Measurements from ENCODE around the gene CCN2. TPM values are rescaled to one million over a fixed set of nuclear protein-coding genes. Genes with fewer than 3 reads are reported as not detected.
A peak's percentile ranks its signal among the peaks of the same experiment; 100 is the strongest.

The CCN2 gene
- total RNA-seq, 3 donors from 2014 or later, result 17.1 to 39.7 (median 39.4) TPM

DNA sequence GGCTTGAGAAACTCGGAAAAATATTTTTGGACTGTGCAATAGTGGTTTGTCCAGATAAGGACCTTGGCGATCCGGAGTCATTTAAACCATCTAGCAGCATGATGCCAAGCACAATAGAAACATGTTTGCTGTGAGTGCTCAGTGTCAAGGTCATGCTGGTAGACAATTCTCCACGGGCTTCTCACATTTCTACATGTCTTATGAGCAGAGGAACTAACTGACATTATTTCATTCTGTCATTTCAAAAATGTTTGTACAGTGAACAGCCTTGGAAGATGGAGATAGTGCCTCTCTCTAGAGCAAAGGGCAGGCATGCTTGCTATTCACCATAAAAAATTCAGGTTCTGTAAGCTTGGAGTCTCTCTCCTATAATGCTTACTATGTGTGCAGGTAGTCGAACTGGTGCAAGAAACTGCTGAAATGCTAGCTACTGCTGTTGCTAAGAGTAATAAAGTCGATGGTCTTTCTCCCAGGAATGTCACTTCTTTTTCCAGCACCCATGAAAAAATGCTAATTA, 25.4 kb upstream of the CCN2 start:
- peak; percentile 24 for ATAC-seq
- TF ChIP-seq, protein P1, sequence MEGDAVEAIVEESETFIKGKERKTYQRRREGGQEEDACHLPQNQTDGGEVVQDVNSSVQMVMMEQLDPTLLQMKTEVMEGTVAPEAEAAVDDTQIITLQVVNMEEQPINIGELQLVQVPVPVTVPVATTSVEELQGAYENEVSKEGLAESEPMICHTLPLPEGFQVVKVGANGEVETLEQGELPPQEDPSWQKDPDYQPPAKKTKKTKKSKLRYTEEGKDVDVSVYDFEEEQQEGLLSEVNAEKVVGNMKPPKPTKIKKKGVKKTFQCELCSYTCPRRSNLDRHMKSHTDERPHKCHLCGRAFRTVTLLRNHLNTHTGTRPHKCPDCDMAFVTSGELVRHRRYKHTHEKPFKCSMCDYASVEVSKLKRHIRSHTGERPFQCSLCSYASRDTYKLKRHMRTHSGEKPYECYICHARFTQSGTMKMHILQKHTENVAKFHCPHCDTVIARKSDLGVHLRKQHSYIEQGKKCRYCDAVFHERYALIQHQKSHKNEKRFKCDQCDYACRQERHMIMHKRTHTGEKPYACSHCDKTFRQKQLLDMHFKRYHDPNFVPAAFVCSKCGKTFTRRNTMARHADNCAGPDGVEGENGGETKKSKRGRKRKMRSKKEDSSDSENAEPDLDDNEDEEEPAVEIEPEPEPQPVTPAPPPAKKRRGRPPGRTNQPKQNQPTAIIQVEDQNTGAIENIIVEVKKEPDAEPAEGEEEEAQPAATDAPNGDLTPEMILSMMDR (IDR thresholded peaks at IDR 0.05), result no peak
- no peaks in the 10 kb centered on the region for H3K9me3 ChIP-seq
- DNase-seq, result no peak
- intact Hi-C loops (cut with DNase I, micrococcal nuclease), result no loop called here
- peaks cover 26% of the 10 kb centered on the region for H3K4me1 ChIP-seq (ENCODE audit: low read depth)
- H3K36me3 ChIP-seq (ENCODE audit: low read depth), result no peaks in the 10 kb centered on the region
- no peak overlapping the region for H3K4me3 ChIP-seq

DNA sequence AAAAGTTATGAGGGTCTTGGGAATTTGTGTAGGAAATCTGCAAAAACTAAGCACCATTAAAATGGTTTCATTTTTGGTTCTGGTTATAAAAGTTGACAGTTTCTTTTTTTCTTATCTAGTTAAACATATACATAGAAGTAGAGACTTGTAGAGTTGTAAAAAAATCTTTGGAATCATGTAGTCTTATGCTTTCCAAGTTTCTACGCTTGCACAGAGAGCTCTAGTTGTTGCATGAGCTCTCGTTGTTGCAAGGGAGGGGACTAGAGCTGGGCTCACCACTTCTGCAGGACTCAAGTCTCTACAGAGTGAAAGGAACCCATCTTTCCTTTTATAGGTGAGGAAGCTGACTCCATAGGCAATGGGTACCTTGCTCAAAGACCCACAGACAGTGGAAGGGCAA, 21.6 kb upstream of the CCN2 start:
- H3K36me3 ChIP-seq (ENCODE audit: low read depth), result no peaks in the 10 kb centered on the region
- ATAC-seq, result peak; percentile 47
- intact Hi-C loops (cut with DNase I, micrococcal nuclease), result no loop called here
- TF ChIP-seq, protein P1 (IDR thresholded peaks at IDR 0.05), result no peak
- peaks cover 18% of the 10 kb centered on the region for H3K4me1 ChIP-seq (ENCODE audit: low read depth)
- no peak overlapping the region for H3K4me3 ChIP-seq
- no peak for DNase-seq
- H3K9me3 ChIP-seq, result no peaks in the 10 kb centered on the region

DNA sequence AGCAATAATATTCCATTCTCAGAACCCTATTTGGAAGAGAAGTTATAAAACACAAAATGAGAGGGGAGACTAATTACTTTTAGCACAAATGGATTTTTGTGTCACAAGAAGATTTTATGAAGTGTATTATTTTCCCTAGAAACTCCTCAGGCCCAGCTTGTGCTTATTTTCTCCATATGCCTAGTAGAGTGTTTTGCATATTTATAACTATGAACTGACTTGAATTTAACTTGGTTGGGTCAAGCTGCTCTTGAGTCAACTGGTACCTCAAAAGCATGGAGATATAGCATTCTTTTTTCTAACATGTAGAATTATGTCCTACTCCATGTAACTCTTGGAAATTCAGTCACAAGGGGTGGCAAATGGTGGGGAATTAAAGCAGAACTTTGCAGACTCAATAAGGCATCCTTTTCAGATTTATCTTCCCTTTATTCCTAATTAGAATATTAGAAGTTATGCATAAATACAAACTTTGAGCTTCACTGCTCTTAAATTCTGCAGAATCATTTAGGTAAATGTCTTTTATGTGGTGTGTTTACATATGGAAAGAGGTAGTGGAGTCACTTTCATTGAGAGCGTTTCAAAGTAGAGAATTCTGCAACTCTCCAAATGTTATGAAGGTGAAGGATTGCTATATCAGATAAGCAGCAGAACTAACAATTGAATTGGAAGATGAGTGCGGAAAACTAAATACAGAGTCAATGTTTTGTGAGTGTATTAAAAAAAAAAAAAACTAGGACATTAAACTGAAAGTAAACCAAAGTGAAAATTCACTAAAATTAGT, 19.1 kb upstream of the CCN2 start:
- TF ChIP-seq, protein P1 (IDR thresholded peaks at IDR 0.05), result no peak
- ATAC-seq (no peak), DNase-seq (no peak)
- Histone ChIP-seq H3K36me3 (ENCODE audit: low read depth) (no peaks in the 10 kb centered on the region), H3K4me1 (ENCODE audit: low read depth) (peaks cover 14% of the 10 kb centered on the region), H3K4me3 (no peak overlapping the region), H3K9me3 (no peaks in the 10 kb centered on the region)
- intact Hi-C loops (cut with DNase I, micrococcal nuclease), result no loop called here

DNA sequence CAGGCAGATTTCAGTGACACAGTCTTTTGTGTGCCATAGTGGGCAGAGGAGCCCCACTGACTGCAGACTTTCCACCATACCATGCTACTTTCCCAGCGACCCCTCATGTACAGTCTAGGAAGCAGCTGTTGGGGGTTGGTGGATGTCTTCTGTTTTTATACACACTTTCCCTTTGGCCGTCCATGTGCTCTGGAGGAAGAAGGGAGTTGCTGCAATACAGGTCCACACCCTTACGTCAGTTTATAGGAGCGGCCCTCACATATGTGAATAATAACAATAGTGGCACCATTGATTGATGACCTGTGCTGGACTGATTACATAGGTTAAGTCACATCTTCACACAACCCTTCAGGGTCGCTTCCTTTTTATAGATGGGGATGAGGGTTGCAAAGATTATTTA, 17.5 kb upstream of the CCN2 start:
- peaks cover 14% of the 10 kb centered on the region for H3K4me1 ChIP-seq (ENCODE audit: low read depth)
- H3K9me3 ChIP-seq, result no peaks in the 10 kb centered on the region
- intact Hi-C loops (cut with DNase I, micrococcal nuclease), result no loop called here
- no peaks in the 10 kb centered on the region for H3K36me3 ChIP-seq (ENCODE audit: low read depth)
- H3K4me3 ChIP-seq, result no peak overlapping the region
- TF ChIP-seq, protein P1 (IDR thresholded peaks at IDR 0.05), result no peak
- DNase-seq (no peak), ATAC-seq (peak; percentile 72)

DNA sequence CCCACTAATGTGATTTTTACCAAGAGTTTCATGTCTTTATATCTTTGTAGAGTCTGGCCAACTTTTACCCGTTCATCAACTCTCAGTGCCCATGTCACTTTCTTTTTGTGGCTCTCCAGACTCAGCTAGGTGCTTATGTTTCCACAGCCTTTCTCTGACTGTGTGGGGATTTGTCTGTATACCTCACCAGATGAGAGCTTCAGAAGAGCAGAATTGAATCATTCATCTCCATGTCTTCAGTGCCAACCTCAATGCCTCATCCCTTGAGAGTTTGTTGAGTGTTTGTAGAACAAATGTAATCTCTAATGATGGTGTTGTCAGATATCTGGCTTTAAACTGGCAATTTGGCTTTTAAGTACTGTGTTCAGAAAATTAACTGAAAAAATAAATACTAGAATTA, 16.8 kb upstream of the CCN2 start:
- no peaks in the 10 kb centered on the region for H3K36me3 ChIP-seq (ENCODE audit: low read depth)
- ATAC-seq, result no peak
- intact Hi-C loops (cut with DNase I, micrococcal nuclease), result no loop called here
- no peak overlapping the region for H3K4me3 ChIP-seq
- H3K4me1 ChIP-seq (ENCODE audit: low read depth), result peaks cover 9% of the 10 kb centered on the region
- TF ChIP-seq, protein P1 (IDR thresholded peaks at IDR 0.05), result no peak
- no peak for DNase-seq
- no peaks in the 10 kb centered on the region for H3K9me3 ChIP-seq
